Stimulated activated CD8-positive, alpha-beta memory T cell treated with anti-CD3 and anti-CD28 coated beads, Interleukin-4, amount 100 ng/mL, for 24 hours (primary cell): ENCODE data around the gene B4GALT3.

ENCODE experiments used
- DNase-seq: peaks from one replicate; pipeline ENCODE4 v3.0.0-alpha.2; 2020; ENCODE audit warnings: low read depth

Gene B4GALT3

GRCh38 chr1:161187311-161187710, 10.0 kb upstream of the B4GALT3 start:
- DNase-seq = no peak

DNA sequence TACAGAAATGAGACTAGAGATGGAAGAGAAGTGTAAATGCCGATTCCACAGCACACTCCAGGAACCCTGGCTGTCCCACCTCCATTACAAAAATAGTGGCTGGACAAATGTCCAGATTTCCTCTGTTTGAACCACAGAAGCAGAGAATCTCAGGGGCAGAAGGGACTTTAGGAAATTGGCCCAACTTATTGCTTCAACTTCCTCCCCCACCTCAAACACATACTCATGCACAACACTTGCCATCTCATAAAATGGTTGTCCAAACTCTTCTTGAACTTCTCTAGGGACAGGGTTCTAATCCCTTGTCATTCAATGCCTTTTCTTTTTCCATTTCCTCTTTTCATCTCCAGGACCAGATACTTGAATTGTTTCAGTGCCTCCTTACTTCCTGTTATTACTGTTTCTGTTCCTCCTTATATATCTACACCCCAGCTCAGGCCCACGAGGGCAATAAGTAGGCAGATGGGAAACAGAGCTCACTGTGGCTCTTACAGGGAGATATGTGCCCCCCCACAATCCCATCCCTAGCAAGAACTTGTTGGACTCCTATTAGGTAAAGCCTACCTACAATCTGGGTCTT, 8.5 kb upstream of the B4GALT3 start:
- no peak for DNase-seq

GRCh38 chr1:161185282-161185682, 8.0 kb upstream of the B4GALT3 start:
- DNase-seq = peak; percentile 35

GRCh38 chr1:161182214-161182613, 4.9 kb upstream of the B4GALT3 start:
- peak; percentile 41 for DNase-seq

- DNase-seq = no peak
Observed at GRCh38 chr1:161180639-161181038, 3.3 kb upstream of the B4GALT3 start.

GRCh38 chr1:161179698-161180097, 2.4 kb upstream of the B4GALT3 start:
- no peak for DNase-seq

GRCh38 chr1:161177936-161178244, 583 bp upstream of the B4GALT3 start:
- DNase-seq = no peak

DNA sequence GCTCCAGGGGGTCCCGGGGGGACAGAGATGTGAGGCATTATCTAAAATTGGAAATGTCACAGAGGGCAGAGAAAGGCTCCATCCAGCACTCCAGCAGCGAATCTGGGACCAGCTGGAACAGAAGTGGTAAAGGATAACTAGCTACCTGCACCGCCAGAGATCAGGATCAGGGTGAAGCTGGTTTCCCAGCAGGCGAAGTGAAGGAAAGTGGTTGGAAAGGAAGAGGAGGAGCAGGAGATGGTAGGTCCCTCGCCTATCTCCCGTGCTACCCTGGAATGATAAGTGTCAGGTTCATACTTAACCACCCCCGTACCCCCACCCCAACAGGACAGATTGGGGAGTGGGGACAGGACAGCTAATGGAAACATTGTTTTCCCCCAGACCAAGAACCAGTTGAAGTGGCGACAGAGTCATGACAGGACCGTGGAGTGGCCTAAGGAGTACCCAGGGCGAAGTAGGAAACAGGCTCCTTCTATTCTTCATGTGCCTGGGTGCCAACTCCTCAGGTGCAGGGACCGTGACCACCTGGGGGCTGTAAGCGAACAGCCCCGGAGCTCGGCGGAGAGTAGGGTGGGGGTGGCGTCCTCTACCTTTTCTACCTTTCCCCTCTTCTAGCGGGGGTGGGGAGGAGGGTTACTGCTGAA, 717 bp downstream of the B4GALT3 start:
- no peak for DNase-seq

- DNase-seq = no peak
Observed at GRCh38 chr1:161175771-161176453, 1.4 kb downstream of the B4GALT3 start.

DNA sequence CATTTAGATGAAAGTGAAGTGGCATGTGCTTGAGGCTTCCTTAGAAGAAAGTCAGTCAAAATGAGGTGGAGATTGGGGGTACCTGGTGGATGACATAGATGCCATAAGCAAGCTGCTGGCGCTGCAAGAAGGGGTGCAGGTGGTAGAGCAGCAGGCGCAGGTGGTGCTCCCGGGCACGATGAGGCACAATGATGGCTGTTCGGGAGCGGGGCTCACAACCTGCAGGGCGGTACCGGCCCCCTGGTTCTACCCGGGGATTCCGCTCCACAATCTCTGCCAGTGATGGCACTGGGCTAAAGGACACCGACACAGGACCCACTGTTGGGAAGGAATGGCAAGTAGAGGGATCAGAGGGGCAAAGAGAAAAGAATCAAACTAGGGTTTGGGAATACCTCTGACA, 2.4 kb downstream of the B4GALT3 start:
- no peak for DNase-seq

DNA sequence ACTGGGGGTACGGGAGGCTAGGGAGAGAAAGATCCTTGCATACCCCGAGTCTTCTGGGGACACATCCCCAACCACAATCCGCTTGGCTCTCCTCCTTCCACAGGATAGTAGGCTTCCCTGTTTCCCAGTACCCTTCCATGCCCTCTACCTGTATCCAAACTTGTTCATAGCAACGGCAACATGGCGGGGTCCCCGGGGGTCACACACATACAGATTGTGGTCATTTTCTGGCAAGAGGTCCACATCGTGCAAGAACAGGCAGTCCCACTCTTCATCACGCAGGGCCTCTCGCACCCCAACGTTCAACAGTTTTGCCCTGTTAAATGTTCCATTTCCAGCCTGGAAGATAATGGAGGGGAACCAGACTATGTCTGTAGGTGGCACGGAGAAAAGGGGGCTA, 3.6 kb downstream of the B4GALT3 start:
- no peak for DNase-seq

DNA sequence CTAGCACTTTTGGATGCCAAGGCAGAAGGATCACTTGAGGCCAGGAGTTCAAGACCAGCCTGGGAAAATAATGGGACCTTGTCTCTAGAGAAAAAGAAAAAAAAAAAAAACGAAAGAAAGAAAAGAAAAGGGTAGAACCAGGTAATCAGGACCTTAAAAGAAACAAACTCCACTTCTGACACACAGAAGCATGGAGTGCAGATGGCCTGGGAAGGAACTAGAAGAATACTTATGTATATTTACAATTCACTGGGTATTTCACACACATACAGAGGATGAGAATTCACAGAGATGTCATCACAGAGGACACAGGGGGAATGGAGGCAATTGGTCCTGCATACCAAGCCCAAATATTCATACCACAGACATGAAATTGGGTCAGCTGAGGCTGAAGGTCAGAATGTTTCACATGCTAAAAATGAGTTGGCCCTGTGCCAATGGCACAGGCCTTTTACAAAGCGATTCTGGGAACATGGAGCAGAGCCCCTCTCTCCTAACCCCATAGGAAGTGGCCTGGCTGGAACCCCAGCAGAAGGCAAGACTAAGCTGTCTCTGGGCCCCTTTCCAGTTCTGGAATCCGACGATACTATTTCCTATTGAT, 4.4 kb downstream of the B4GALT3 start:
- DNase-seq = no peak

DNA sequence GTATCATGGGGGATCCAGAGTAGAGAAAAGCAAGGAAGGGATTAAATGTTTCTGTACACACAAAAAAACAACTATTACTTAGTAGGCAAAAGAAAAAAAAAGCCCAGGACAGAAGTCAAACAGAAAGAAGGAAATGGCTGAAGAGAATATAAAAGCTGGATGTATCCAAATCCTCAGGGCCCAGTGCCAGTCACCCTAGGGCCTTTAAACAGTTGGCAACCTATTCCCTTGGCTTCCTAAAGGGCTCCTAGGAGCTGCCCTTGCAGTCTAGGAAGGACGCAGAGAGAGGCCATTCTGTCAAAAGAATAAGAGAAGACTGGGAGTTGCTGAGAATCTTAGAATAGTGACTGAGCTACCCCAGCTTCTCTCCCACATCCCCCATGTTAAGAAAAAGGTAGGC, 5.0 kb downstream of the B4GALT3 start:
- DNase-seq = no peak

- no peak for DNase-seq
Observed at GRCh38 chr1:161171696-161172095, 5.6 kb downstream of the B4GALT3 start.

- no peak for DNase-seq
Observed at GRCh38 chr1:161171191-161171590, 6.1 kb downstream of the B4GALT3 start.

DNA sequence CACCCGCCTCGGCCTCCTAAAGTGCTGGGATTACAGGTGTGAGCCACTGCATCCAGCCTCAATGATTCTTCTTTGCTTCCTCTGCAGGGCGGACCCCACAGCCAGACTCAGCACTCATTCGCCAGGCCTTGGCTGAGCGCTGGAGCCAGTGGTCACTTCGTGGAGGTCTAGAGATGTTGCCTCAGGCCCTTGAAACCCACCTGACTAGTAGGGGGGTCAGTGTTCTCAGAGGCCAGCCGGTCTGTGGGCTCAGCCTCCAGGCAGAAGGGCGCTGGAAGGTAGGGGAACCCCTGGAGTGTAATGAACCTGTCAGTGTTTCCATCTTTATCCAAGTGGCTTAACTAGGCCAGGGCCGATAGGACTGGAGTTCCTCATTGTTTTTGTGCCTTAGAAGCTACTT, 8.4 kb downstream of the B4GALT3 start:
- DNase-seq = no peak

DNA sequence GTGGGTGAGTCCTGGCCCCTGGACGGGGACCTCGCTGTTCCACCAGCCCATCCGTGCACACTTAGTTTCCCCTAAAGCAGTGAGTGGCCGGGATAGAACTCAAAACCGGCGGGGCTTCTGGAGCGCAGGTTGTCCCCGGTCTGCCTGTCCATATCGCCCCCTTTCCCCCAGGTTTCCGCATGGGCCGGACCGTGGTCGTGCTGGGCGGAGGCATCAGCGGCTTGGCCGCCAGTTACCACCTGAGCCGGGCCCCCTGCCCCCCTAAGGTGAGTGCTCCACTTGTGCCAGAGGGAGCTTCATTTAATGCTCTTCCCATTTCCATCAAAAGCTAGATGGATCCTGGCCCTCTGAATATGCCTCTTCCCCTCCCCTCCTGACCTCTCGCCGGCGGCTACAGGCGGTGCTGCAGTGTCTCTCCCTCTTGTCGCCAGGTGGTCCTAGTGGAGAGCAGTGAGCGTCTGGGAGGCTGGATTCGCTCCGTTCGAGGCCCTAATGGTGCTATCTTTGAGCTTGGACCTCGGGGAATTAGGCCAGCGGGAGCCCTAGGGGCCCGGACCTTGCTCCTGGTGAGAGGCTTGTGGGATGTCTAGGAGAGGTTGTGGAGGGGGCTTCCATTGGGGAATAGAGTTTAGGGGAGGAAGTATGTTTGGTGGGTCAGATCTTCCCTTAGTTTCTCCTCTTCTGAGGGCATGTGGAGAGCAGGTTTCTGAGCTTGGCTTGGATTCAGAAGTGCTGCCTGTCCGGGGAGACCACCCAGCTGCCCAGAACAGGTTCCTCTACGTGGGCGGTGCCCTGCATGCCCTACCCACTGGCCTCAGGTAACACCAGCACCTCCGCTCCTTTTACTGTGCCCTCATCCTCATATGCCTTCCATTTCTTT, 10.4 kb downstream of the B4GALT3 start:
- DNase-seq = no peak

DNA sequence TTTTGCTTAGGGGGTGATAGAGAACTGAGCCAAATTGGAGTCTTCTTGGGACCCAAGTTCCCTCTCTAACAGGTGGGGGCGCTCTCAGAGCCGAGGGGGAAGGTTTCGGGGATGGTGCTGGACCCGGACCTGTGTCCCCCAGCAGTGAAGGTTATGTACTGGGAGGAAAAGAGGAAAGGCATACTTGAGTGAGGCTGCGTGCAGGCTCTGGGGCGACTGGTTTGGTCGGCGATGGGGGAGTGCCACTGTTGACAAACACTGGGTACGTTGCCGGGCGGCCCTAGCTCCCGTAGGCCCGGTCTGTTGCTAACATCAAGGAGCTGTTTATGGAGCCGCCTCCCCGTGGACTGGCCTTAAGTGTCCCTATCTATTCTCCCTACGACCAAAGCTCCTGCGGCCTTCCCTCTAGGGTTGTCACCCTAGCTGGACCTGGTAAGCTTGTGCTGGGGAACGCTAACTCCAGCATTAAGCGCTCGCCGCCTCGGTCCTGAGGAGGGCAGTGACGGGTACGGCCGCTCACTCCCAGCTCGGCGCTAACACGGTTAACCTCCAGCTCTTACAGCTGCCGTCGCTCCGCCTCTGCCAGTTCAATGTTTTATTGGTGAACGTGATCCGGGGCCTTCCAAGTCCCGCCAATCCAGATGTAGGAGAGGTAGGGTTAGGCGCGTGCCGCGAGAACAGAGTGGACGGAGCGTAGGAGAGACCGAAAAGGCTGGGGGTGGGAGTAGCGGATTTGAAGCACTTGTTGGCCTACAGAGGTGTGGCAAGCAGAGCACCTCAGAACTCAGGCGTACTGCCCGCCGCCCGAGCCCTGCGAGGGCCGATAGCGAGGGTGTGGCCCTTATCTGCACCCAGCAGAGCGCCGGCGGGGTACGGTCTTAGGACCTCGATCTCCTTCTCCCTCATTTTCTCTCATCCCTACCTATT, 11.3 kb downstream of the B4GALT3 start, which contains the start of gene PPOX:
TSS of gene PPOX (plus strand) at position 685 of the 927 bp plus-strand sequence. CDS start 422 bp downstream, outside the sequence.
- peak; percentile 85 for DNase-seq

GRCh38 chr1:161164901-161165610, 12.3 kb downstream of the B4GALT3 start:
- no peak for DNase-seq

DNA sequence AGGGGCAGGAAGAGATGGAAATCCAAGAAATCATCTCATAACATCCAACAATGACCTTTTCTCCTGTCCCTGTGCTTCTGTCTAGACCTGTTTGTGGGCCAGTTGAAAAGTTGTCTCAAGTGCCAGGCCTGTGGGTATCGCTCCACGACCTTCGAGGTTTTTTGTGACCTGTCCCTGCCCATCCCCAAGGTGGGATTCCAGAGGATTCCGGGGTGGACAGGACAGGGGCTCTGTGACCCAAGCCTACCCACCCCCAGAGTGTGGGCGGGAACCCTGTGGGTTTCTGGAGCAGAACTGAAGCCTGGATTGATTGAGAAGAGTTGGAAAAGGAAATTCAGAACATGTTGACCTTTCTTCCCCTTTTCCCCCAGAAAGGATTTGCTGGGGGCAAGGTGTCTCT, 13.5 kb downstream of the B4GALT3 start:
- no peak for DNase-seq
